IgD-negative memory B cell (primary cell): ENCODE results near the gene LARP6. TPM values are rescaled to one million over a fixed set of nuclear protein-coding genes. Genes with fewer than 3 reads are reported as not detected.
"Not testable (repeated sequence)": the region's sequence is repeated elsewhere in the genome, so short reads cannot be mapped to it uniquely, and the experiment has no call there.

Source experiments
- H3K27ac Mint-ChIP-seq, 3 donors: one replicate each; pipeline ENCODE4 v1.8.0; 2020 to 2022; ENCODE audit warnings: mild to moderate bottlenecking in 3 of 3, mixed read lengths in 3 of 3, moderate library complexity in 1 of 3
- H3K27me3 Mint-ChIP-seq: one replicate; pipeline ENCODE4 v1.8.0; 2021; ENCODE audit warnings: mixed read lengths
- H3K36me3 Mint-ChIP-seq: one replicate; pipeline ENCODE4 v1.8.0; 2020; ENCODE audit warnings: mild to moderate bottlenecking, mixed read lengths
- H3K4me1 Mint-ChIP-seq, 3 donors: one replicate each; pipeline ENCODE4 v1.8.0; 2020 to 2022; ENCODE audit warnings: mixed read lengths in 3 of 3, mild to moderate bottlenecking in 1 of 3
- H3K4me3 Mint-ChIP-seq, 4 donors: one replicate each; pipeline ENCODE4 v1.8.0; 2020 to 2022; ENCODE audit warnings: mild to moderate bottlenecking in 4 of 4, mixed read lengths in 4 of 4, moderate library complexity in 3 of 4
- H3K9me3 Mint-ChIP-seq, 3 donors: one replicate each; pipeline ENCODE4 v1.8.0; 2020 to 2021; ENCODE audit warnings: mixed read lengths in 3 of 3, mild to moderate bottlenecking in 1 of 3
- polyA plus RNA-seq: library from polyadenylated mRNA; unstranded; fragments of 300-500 nt; fragmentation: Illumina TruSeq; gene quantifications from one replicate; pipeline ENCODE4 v1.2.3, GENCODE V29; 2021

Gene LARP6
- polyA plus RNA-seq, 1 donor from 2014 or later = not detected

DNA sequence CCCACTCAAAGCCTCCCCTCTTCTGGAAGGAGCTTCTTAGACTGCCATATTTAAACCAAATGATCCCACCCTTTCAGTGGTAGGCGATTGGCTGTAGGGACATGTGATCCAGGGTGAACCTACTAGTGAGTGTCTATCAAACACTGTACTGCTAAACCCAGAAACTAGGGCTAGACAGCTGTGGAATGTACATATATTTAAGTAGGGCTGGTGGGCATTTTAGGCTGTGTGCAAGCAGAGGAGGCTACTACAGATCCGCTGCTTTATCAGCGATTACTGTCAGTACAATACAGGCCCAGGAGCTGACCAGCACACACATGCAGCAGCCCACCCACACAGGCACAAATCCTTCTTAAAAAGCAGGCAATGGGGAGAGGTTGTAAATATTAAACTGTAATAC is 15.4 kb upstream of the LARP6 start:
- H3K27me3 Mint-ChIP-seq = peaks cover 6% of the 10 kb centered on the region
- H3K4me3 Mint-ChIP-seq = no peak overlapping the region
- no peaks in the 10 kb centered on the region for H3K36me3 Mint-ChIP-seq
- no peak overlapping the region for H3K27ac Mint-ChIP-seq
- H3K9me3 Mint-ChIP-seq = peaks cover 0 to 3% (median 3%) of the 10 kb centered on the region in 3 donors
- H3K4me1 Mint-ChIP-seq = no peaks in the 10 kb centered on the region

DNA sequence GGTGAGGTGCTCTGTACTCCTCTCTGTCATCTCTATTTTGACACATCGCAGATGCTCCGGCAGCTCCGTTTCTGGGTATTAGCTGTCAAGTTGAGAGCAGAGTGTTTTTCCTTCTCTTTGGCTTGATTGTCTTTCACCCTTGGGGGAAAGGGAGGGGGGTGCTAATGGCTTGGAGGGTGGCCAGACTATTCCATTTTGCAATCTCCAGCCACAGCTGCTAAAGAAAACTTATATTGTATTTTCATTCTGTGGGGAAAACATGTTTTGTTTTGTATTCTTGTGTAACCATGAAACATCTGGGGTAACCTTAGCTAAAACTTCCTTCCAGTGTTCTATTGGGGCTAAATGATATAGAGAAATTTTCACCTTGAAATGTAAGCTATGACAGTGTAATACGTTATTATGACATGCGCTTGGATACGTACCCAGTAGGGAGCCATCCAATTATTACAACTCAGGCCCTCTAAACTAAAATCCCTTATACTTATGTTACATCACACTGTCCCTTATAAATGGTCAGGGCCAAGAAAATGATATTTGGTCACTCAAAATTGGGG is 14.0 kb upstream of the LARP6 start:
- Mint-ChIP-seq H3K4me3 (no peak overlapping the region), H3K9me3 (peaks cover 0 to 3% (median 0%) of the 10 kb centered on the region in 3 donors), H3K27ac (no peak overlapping the region), H3K36me3 (no peaks in the 10 kb centered on the region), H3K4me1 (no peaks in the 10 kb centered on the region), H3K27me3 (no peaks in the 10 kb centered on the region)

DNA sequence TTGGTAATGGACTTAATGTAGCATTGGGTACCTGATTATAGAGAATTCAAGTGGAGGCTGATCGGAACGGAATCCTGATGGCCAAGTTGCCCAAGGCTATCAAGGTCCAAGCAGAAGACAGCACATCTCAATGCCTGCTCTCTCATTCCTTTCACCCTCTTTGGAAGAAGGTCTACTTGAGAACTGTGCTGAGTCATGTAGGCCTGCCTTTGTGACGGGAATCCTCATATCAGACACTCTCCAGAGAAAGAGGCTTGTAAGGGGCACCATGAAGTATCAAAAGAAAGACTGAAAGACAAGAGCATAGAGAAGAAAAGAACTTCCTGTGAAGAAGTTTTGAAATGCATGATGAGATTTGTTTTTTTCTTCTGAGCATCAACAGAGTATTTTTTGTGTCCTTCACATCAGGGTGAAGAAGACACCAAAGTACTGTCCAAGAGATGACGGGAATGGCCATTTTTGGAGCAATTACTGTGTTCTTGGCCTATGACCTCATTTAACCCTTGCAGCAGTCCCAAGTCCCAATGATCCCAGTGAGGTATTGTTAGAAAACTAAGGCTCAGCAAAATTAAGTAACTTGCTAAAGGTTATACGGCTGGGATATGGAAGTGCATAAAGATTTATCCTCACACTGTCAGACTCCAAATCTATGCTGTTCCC is 13.2 kb upstream of the LARP6 start:
- H3K27ac Mint-ChIP-seq = no peak overlapping the region
- no peaks in the 10 kb centered on the region for H3K27me3 Mint-ChIP-seq
- H3K36me3 Mint-ChIP-seq = no peaks in the 10 kb centered on the region
- peaks cover 0 to 3% (median 0%) of the 10 kb centered on the region in 3 donors for H3K9me3 Mint-ChIP-seq
- H3K4me3 Mint-ChIP-seq = no peak overlapping the region
- no peaks in the 10 kb centered on the region for H3K4me1 Mint-ChIP-seq

DNA sequence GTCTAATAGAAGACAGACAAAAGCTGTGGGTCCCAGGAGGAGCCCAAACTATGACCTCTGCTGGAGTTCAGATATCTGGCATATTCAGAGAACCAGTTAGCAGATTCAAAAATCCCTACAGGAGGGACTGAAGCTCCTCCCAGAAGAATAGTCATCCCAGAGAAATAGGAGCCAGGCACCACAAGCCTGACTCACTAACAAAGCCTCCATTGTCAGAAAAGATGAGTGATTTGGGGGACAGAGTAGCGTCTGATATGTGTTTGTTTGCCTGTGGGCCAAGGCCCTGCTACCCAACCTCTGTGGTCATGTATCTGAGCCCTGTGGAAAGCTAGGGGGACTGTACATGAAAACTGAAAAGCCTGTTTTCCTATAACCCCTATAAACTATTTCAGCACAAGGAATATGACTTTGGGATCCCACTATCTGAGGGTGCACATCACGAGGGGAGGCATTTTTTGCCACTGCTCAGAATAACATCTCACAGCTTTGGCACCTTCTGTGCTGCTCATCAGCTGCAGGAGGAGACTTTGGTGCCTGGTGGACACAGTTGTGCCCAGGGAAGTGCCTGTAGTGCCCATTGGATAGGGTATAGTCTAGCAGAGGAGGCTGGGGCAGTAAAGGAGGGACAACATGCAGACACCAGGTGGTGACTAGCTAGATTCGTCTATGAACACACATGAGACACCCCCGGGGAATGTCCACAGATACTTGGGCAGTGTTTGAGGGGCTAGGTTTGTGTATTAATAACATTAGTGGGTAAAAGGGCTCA is 9.7 kb upstream of the LARP6 start:
- Mint-ChIP-seq H3K4me1 (no peaks in the 10 kb centered on the region), H3K36me3 (no peaks in the 10 kb centered on the region), H3K27ac (no peak overlapping the region), H3K4me3 (no peak overlapping the region), H3K27me3 (peaks cover 9% of the 10 kb centered on the region), H3K9me3 (peaks cover 0 to 3% (median 0%) of the 10 kb centered on the region in 3 donors)

DNA sequence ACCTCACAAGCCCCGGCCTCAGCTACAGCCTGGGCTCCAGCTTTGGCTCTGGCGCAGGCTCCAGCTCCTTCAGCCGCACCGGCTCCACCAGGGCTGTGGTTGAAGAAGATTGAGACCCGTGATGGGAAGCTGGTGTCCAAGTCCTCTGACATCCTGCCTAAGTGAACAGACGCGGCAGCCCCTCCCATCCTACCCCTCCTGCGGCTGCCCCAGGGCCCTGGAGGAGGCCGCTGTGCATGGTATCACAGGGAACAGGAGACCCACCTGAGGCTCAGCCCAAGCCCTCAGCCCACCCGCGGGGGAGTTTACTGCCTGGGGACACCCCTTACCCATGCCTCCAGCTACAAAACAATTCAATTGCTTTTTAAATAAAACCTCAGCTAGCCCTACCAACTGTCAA is 6.0 kb upstream of the LARP6 start:
- Mint-ChIP-seq H3K4me3 (no peak overlapping the region), H3K4me1 (no peaks in the 10 kb centered on the region), H3K36me3 (no peaks in the 10 kb centered on the region), H3K9me3 (no peaks in the 10 kb centered on the region), H3K27me3 (peaks cover 25% of the 10 kb centered on the region), H3K27ac (no peak overlapping the region)

GRCh38 chr15:70859322-70859908 is 5.5 kb upstream of the LARP6 start:
- no peak overlapping the region for H3K4me3 Mint-ChIP-seq
- H3K4me1 Mint-ChIP-seq = peaks cover 0 to 4% (median 2%) of the 10 kb centered on the region in 3 donors
- H3K27me3 Mint-ChIP-seq = peaks cover 31% of the 10 kb centered on the region
- no peak overlapping the region for H3K27ac Mint-ChIP-seq
- no peaks in the 10 kb centered on the region for H3K9me3 Mint-ChIP-seq
- no peaks in the 10 kb centered on the region for H3K36me3 Mint-ChIP-seq

DNA sequence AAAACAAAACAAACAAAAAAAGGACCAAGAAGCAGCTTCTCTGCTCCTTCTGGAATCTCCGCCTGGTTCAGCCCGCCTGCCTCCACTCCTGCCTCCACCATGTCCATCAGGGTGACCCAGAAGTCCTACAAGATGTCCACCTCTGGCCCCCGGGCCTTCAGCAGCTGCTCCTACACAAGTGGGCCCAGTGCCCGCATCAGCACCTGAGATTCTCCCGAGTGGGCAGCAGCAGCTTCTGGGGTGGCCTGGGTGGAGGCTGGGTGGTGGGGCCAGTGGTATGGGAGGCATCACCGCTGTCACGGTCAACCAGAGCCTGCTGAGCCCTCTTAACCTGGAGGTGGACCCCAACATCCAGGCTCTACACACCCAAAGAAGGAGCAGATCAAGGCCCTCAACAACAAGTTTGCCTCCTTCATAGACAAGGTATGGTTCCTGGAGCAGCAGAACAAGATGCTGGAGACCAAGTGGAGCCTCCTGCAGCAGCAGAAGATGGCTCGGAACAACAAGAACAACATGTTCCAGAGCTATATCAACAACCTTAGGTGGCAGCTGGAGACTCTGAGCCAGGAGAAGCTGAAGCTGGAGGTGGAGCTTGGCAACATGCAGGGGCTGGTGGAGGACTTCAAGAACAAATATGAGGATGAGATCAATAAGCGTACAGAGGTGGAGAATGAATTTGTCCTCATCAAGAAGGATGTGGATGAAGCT is 4.8 kb upstream of the LARP6 start:
- H3K36me3 Mint-ChIP-seq, H3K4me3 Mint-ChIP-seq, H3K4me1 Mint-ChIP-seq, H3K27ac Mint-ChIP-seq, H3K9me3 Mint-ChIP-seq: not testable (repeated sequence)
- peaks cover 33% of the 10 kb centered on the region for H3K27me3 Mint-ChIP-seq

GRCh38 chr15:70857562-70858285 is 3.8 kb upstream of the LARP6 start:
- Mint-ChIP-seq H3K27ac (no peak overlapping the region), H3K9me3 (no peaks in the 10 kb centered on the region), H3K27me3 (peaks cover 39% of the 10 kb centered on the region), H3K4me3 (no peak overlapping the region), H3K4me1 (peaks cover 0 to 5% (median 5%) of the 10 kb centered on the region in 3 donors), H3K36me3 (no peaks in the 10 kb centered on the region)

DNA sequence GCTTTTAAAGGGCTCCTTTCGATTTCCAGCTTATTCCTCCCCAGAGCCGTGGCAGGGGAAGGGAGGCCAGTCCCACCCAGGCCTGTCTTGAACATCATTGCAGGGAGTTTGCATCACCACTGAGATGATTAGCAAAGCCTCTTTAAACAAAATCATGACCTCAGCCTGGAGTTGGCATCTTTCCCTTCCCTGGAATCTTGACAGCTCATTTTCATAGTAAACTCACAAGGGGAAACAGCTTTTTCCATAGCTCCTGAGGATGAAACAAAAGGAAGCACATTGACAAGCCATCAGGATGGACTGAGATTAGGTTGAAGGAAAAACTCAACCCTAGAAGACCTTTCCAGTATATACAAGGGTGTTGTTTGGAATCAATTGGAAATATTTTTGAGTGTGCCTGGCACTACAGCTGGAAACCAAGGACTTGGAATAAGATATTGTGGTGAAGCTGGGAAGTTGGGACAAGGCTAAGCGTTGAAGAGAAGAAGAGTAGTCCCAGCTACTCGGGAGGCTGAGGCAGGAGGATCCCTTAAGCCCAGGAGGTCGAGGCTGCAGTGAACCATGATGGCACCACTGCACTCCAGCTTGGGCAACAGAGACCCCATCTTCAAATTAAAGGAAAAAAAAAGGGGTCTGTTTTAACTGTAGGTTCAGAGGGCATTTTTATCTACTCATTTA is 3.1 kb upstream of the LARP6 start:
- H3K4me3 Mint-ChIP-seq = no peak overlapping the region
- H3K9me3 Mint-ChIP-seq = no peaks in the 10 kb centered on the region
- peaks cover 45% of the 10 kb centered on the region for H3K27me3 Mint-ChIP-seq
- H3K36me3 Mint-ChIP-seq = no peaks in the 10 kb centered on the region
- no peak overlapping the region for H3K27ac Mint-ChIP-seq
- peaks cover 0 to 5% (median 5%) of the 10 kb centered on the region in 3 donors for H3K4me1 Mint-ChIP-seq

DNA sequence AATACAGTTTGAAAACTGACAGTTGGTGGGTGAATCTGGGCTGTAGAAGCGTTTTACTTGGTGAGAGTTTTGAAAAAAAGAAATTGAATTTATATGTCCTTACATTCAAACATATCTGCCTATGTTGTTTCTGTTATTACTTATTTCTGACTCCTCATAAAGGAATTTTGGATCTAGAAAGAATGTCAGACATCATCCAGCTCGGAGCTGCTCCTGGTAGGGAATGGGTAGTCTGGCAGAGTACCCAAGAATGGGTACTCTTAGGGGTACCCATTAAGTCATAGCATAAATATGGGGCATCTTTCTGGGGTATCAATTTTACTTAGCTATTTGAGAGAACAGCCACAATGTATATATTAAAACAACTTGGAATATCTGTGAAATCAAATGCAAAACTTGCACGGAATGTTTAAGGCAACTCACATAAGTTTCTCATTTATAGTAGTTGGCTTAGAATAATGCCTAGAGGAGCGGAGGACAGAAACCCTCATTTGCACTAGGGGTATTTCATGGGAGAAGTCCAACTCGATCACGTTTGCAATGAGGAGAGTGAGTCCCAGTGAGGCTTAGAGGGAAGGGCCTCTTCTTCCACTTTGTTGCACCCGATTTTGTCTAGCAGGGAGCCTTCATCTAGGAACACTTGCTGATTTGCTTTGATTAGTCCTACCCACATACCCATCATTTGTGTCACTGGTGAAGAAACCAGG is 2.4 kb upstream of the LARP6 start:
- no peak overlapping the region for H3K4me3 Mint-ChIP-seq
- H3K27ac Mint-ChIP-seq = no peak overlapping the region
- H3K36me3 Mint-ChIP-seq = no peaks in the 10 kb centered on the region
- peaks cover 0 to 5% (median 5%) of the 10 kb centered on the region in 3 donors for H3K4me1 Mint-ChIP-seq
- H3K27me3 Mint-ChIP-seq = peaks cover 51% of the 10 kb centered on the region
- H3K9me3 Mint-ChIP-seq = no peaks in the 10 kb centered on the region

GRCh38 chr15:70855764-70856163 is 1.8 kb upstream of the LARP6 start:
- Mint-ChIP-seq H3K36me3 (no peaks in the 10 kb centered on the region), H3K4me1 (peaks cover 0 to 5% (median 5%) of the 10 kb centered on the region in 3 donors), H3K27me3 (peaks cover 54% of the 10 kb centered on the region), H3K9me3 (no peaks in the 10 kb centered on the region), H3K4me3 (no peak overlapping the region), H3K27ac (no peak overlapping the region)

DNA sequence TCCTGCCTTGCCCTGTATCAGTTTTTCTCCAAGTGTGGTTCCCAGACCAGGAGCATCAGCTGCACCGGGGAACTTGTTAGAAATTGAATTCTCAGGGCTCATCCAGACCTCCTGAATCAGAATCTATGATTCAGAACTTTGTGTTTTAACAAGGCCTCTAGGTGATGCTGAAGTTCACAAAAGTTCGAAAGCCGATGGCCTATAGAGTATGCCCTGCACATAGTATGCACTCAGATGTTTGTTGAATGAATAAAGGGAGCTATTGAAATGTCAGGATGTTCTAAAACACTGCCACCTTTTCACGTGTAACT is 664 bp upstream of the LARP6 start:
- Mint-ChIP-seq H3K27me3 (peaks cover 62% of the 10 kb centered on the region), H3K4me3 (peak overlapping the region in 3 of 4 donors; percentile 71 to 85 (median 80)), H3K36me3 (no peaks in the 10 kb centered on the region), H3K27ac (no peak overlapping the region), H3K9me3 (no peaks in the 10 kb centered on the region), H3K4me1 (peaks cover 0 to 5% (median 5%) of the 10 kb centered on the region in 3 donors)

GRCh38 chr15:70853318-70853972 is 512 bp downstream of the LARP6 start:
- Mint-ChIP-seq H3K27me3 (peaks cover 54% of the 10 kb centered on the region), H3K9me3 (no peaks in the 10 kb centered on the region), H3K36me3 (no peaks in the 10 kb centered on the region), H3K27ac (no peak overlapping the region), H3K4me1 (peaks cover 0 to 5% (median 5%) of the 10 kb centered on the region in 3 donors), H3K4me3 (peak overlapping the region in 3 of 4 donors; percentile 30 to 82 (median 55))
